H1 (cell line): ENCODE measurements around the gene SPDYA. TPM values are rescaled to one million over a fixed set of nuclear protein-coding genes. Genes with fewer than 3 reads are reported as not detected.

Source experiments
- CTCF ChIA-PET: fragments of 300-600 bp; sonication (Branson Sonifier 250); formaldehyde crosslinking; loops from one replicate; lab custom pipeline; 2021; ENCODE audit not compliant: partially characterized antibody; lab: Charles Lee
- POLR2A ChIA-PET: fragments of 300-600 bp; sonication (Branson Sonifier 250); formaldehyde crosslinking; loops from one replicate; lab custom pipeline; 2021; ENCODE audit warnings: inconsistent platforms; ENCODE audit not compliant: partially characterized antibody; lab: Charles Lee
- DNase-seq, 2 experiments: peaks; one replicate each; pipeline versions ENCODE4 v3.0.0 to v3.0.0-alpha.2; 2010 to 2022; ENCODE audit warnings: low spot score in 2 of 2, low read depth in 1 of 2, mixed read lengths in 1 of 2
- FAIRE-seq: peaks from 2 replicates; lab custom pipeline; 2011; peaks lifted over from hg19 to GRCh38; lab: Jason Lieb, UNC
- H2AFZ ChIP-seq: 2 replicates; pipeline ENCODE4 v1.8.1; 2012; ENCODE audit warnings: low read length, inconsistent platforms
- H2AK5ac ChIP-seq: 2 replicates; pipeline ENCODE4 v1.6.1; 2013; ENCODE audit warnings: low read depth, low read length
- H2BK120ac ChIP-seq: replicated peaks from 2 replicates; pipeline ENCODE3; 2013; ENCODE audit warnings: low read depth, low read length, inconsistent platforms
- H2BK12ac ChIP-seq: 2 replicates; pipeline ENCODE4 v1.6.1; 2013; ENCODE audit warnings: low read depth, low read length
- H2BK15ac ChIP-seq: 2 replicates; pipeline ENCODE4 v1.6.1; 2013; ENCODE audit warnings: low read length
- H2BK20ac ChIP-seq: 2 replicates; pipeline ENCODE4 v1.6.1; 2013; ENCODE audit warnings: low read length
- H2BK5ac ChIP-seq: 2 replicates; pipeline ENCODE4 v1.6.1; 2013; ENCODE audit warnings: low read depth, low read length
- H3K14ac ChIP-seq: 2 replicates; pipeline ENCODE4 v1.6.1; 2013; ENCODE audit warnings: inconsistent platforms; ENCODE audit not compliant: insufficient read length
- H3K18ac ChIP-seq: 2 replicates; pipeline ENCODE4 v1.6.1; 2013; ENCODE audit warnings: low read length; ENCODE audit errors: extremely low read depth
- H3K23ac ChIP-seq: 2 replicates; pipeline ENCODE4 v1.6.1; 2013; ENCODE audit warnings: inconsistent platforms; ENCODE audit not compliant: insufficient read length
- H3K23me2 ChIP-seq: 2 replicates; pipeline ENCODE4 v1.6.1; 2013; ENCODE audit warnings: low read depth, low read length
- H3K27ac ChIP-seq: 2 replicates; pipeline ENCODE4 v1.6.1; 2011; ENCODE audit warnings: low read depth, low read length, inconsistent platforms
- H3K27me3 ChIP-seq, 4 experiments: replicated peaks in 1 of 4; 1 replicate in 1 of 4; 2 replicates in 3 of 4; pipeline versions ENCODE4 v1.6.1 to v1.8.1; 2011 to 2013; ENCODE audit warnings: low read length in 3 of 4, mild to moderate bottlenecking in 3 of 4, inconsistent platforms in 2 of 4, mixed read lengths in 2 of 4, moderate library complexity in 1 of 4; ENCODE audit not compliant: control insufficient read depth in 3 of 4, insufficient read depth in 3 of 4; ENCODE audit errors: extremely low read depth in 1 of 4
- H3K36me3 ChIP-seq, 4 experiments: 2 replicates each; pipeline versions ENCODE4 v1.6.1 to v1.8.1; 2011 to 2013; ENCODE audit warnings: mild to moderate bottlenecking in 4 of 4, low read length in 3 of 4, moderate library complexity in 2 of 4, control low read depth in 1 of 4, inconsistent platforms in 1 of 4; ENCODE audit not compliant: insufficient read depth in 4 of 4, control insufficient read depth in 2 of 4
- H3K4ac ChIP-seq: replicated peaks from 2 replicates; pipeline ENCODE3; 2013; ENCODE audit warnings: low read length, low read depth, mixed read lengths, inconsistent platforms; ENCODE audit not compliant: insufficient read length
- H3K4me1 ChIP-seq, 4 experiments: replicated peaks in 1 of 4; 1 replicate in 1 of 4; 2 replicates in 3 of 4; pipeline versions ENCODE4 v1.6.1 to v1.8.1; 2011 to 2013; ENCODE audit warnings: low read length in 3 of 4, inconsistent platforms in 2 of 4, mixed read lengths in 1 of 4; ENCODE audit not compliant: insufficient read depth in 4 of 4, control insufficient read depth in 3 of 4
- H3K4me2 ChIP-seq, 2 experiments: 2 replicates each; pipeline versions ENCODE4 v1.6.1 to v1.8.1; 2011 to 2013; ENCODE audit warnings: low read depth in 2 of 2, low read length in 2 of 2, control low read depth in 1 of 2, inconsistent platforms in 1 of 2, mild to moderate bottlenecking in 1 of 2; ENCODE audit not compliant: insufficient read depth in 1 of 2
- H3K4me3 ChIP-seq, 4 experiments: fragments of 200-600, 300-600 bp in 1 of 4; sonication (generic), shearing (Covaris generic), sonication (Bioruptor Twin) in 1 of 4; 2 replicates each; pipeline versions ENCODE4 v1.5.1 to v1.8.1; 2011 to 2016; ENCODE audit warnings: low read length in 4 of 4, low read depth in 3 of 4, control low read depth in 2 of 4, inconsistent platforms in 2 of 4, mild to moderate bottlenecking in 2 of 4, mixed read lengths in 1 of 4, moderate library complexity in 1 of 4; ENCODE audit not compliant: insufficient read depth in 2 of 4; ENCODE audit errors: extremely low read depth in 1 of 4
- H3K56ac ChIP-seq: replicated peaks from 2 replicates; pipeline ENCODE3; 2013; ENCODE audit warnings: low read depth, mild to moderate bottlenecking, mixed read lengths, low read length, inconsistent platforms; ENCODE audit not compliant: insufficient read length
- H3K79me1 ChIP-seq: 2 replicates; pipeline ENCODE4 v1.6.1; 2013; ENCODE audit warnings: low read depth, low read length, control low read depth
- H3K79me2 ChIP-seq, 2 experiments: 2 replicates each; pipeline versions ENCODE4 v1.6.1 to v1.8.1; 2012 to 2013; ENCODE audit warnings: low read length in 2 of 2, mild to moderate bottlenecking in 2 of 2, inconsistent platforms in 1 of 2; ENCODE audit not compliant: insufficient read depth in 2 of 2, control insufficient read depth in 1 of 2
- H3K9ac ChIP-seq, 4 experiments: replicated peaks in 1 of 4; 1 replicate in 1 of 4; 2 replicates in 3 of 4; pipeline versions ENCODE4 v1.6.1 to v1.8.1; 2011 to 2013; ENCODE audit warnings: low read depth in 3 of 4, low read length in 3 of 4, control low read depth in 2 of 4, mild to moderate bottlenecking in 2 of 4, moderate library complexity in 2 of 4, inconsistent platforms in 1 of 4; ENCODE audit errors: extremely low read depth in 1 of 4
- H3K9me3 ChIP-seq, 2 experiments: 2 replicates each; pipeline versions ENCODE4 v1.6.1 to v1.8.1; 2012 to 2013; ENCODE audit warnings: mild to moderate bottlenecking in 2 of 2, moderate library complexity in 2 of 2, control low read depth in 1 of 2, inconsistent platforms in 1 of 2, low read depth in 1 of 2, low read length in 1 of 2, mixed read lengths in 1 of 2; ENCODE audit not compliant: insufficient read depth in 2 of 2
- H4K20me1 ChIP-seq, 2 experiments: replicated peaks in 1 of 2; 2 replicates each; pipeline versions ENCODE3 to v1.8.1; 2011 to 2013; ENCODE audit warnings: inconsistent platforms in 2 of 2, low read length in 2 of 2, mild to moderate bottlenecking in 1 of 2; ENCODE audit not compliant: insufficient read depth in 2 of 2, control insufficient read depth in 1 of 2
- H4K5ac ChIP-seq: 2 replicates; pipeline ENCODE4 v1.6.1; 2013; ENCODE audit warnings: low read length, low read depth, mixed read lengths, inconsistent platforms; ENCODE audit not compliant: insufficient read length
- H4K8ac ChIP-seq: 2 replicates; pipeline ENCODE4 v1.8.0; 2013; ENCODE audit warnings: mild to moderate bottlenecking, moderate library complexity, low read length, inconsistent platforms; ENCODE audit not compliant: insufficient read depth; ENCODE audit errors: extremely low read depth
- H4K91ac ChIP-seq: replicated peaks from 2 replicates; pipeline ENCODE3; 2013; ENCODE audit warnings: low read length, mixed read lengths, inconsistent platforms; ENCODE audit not compliant: insufficient read length
- RNF2 ChIP-seq: fragments of 200-900, 300-1000 bp; sonication (generic); IDR thresholded peaks from 2 replicates; pipeline ENCODE4 v1.7.1; 2016; ENCODE audit warnings: borderline replicate concordance, low read depth, mild to moderate bottlenecking, antibody characterized with exemption, low read length; ENCODE audit not compliant: poor library complexity, severe bottlenecking; ENCODE audit errors: missing control alignments
- WGBS, 2 experiments: shearing (Covaris generic) in 1 of 2; methylation state at CpG; one replicate each; pipeline versions ENCODE4 v1.1.6 to v1.1.7; 2013 to 2015; ENCODE audit warnings: low lambda C conversion rate in 2 of 2, mixed read lengths in 2 of 2, inconsistent platforms in 1 of 2, low coverage in 1 of 2, missing lambda C conversion rate in 1 of 2; ENCODE audit not compliant: insufficient replicate concordance in 2 of 2, insufficient coverage in 1 of 2, insufficient read length in 1 of 2; ENCODE audit errors: extremely low coverage in 1 of 2, missing lambda C conversion rate in 1 of 2; 5-methylcytosine and 5-hydroxymethylcytosine counted together
- polyA plus RNA-seq, 7 experiments: library from polyadenylated mRNA; depleted of rRNA in 3 of 7; stranded (reverse) in 5 of 7; unstranded in 2 of 7; fragments of >200 nt in 5 of 7; fragments of 200-250 nt in 2 of 7; gene quantifications; 1 replicate in 5 of 7; 2 replicates in 1 of 7; 4 replicates in 1 of 7; pipeline versions ENCODE4 v1.2.1 to v1.2.3, GENCODE V29; 2011 to 2013; ENCODE audit warnings: missing spikeins in 2 of 7, mixed read lengths in 2 of 7
- total RNA-seq: library from RNA; stranded (reverse); fragmentation: NEBNext Ultra II Directional; extraction: Animal tissue kit (Norgen Biotek cat#: 25700); gene quantifications from 2 replicates; pipeline ENCODE4 v1.2.1, GENCODE V29; 2021

The SPDYA gene
- total and polyA plus RNA-seq, 2 of the 8 experiments (the other 6 are each of a cell fraction or from before 2014, with no cell fraction given): 0.12 to 0.35 TPM

- no peak overlapping the region for H2BK12ac ChIP-seq
- H3K27ac ChIP-seq: no peak overlapping the region
- no peak overlapping the region for H3K4ac ChIP-seq
- H3K36me3 ChIP-seq: no peaks in the 10 kb centered on the region; a peak in 1 of 8 replicates
- H2BK15ac ChIP-seq: no peak overlapping the region
- H3K27me3 ChIP-seq: no peaks in the 10 kb centered on the region
- H3K4me2 ChIP-seq: no peak overlapping the region
- no peak overlapping the region for H3K56ac ChIP-seq
- no peak overlapping the region for H2BK20ac ChIP-seq
- H3K79me1 ChIP-seq: no peaks in the 10 kb centered on the region
- H2AFZ ChIP-seq: no peak overlapping the region
- no peak overlapping the region for H4K8ac ChIP-seq
- FAIRE-seq: no peak
- no peak overlapping the region for H3K14ac ChIP-seq
- no peak overlapping the region for H3K18ac ChIP-seq
- no peak overlapping the region for H4K5ac ChIP-seq
- no peaks in the 10 kb centered on the region for H3K9me3 ChIP-seq
- no peaks in the 10 kb centered on the region; the same call in 1 of the 2 replicates for H3K23me2 ChIP-seq
- no peak overlapping the region for H2BK5ac ChIP-seq
- ChIA-PET CTCF (interaction anchor here (1.0 kb wide), 1 partner anchor 201 kb away, joined by 3 read pairs; no protein-coding TSS in a partner anchor), POLR2A (no interaction called here)
- H2BK120ac ChIP-seq: no peak overlapping the region
- WGBS, 2 experiments: 56% methylated on average over 3 of the region's 3 CpGs; no CpG with 5 or more reads in 1 of the 2 experiments
- H3K4me3 ChIP-seq: no peak overlapping the region
- H4K20me1 ChIP-seq: no peaks in the 10 kb centered on the region
- no peaks in the 10 kb centered on the region for H3K4me1 ChIP-seq
- H3K9ac ChIP-seq: no peak overlapping the region
- DNase-seq: no peak
- H4K91ac ChIP-seq: no peak overlapping the region
- H3K23ac ChIP-seq: no peak overlapping the region
- no peak overlapping the region for H2AK5ac ChIP-seq
- no peaks in the 10 kb centered on the region for H3K79me2 ChIP-seq
- no peak for TF ChIP-seq RNF2
Measured at GRCh38 chr2:28842042-28842441, 31.4 kb downstream of the SPDYA start.
